ENCODE measurements around the gene HCN4.

HCN4 gene

GRCh38 chr15:73345658-73346057, 23.1 kb downstream of the HCN4 start:
- no peak for DNase-seq (ENCODE audit: low spot score)

- no peak for DNase-seq (ENCODE audit: low spot score)
Measured at GRCh38 chr15:73344056-73344455, 24.7 kb downstream of the HCN4 start.

GRCh38 chr15:73341886-73342600, 26.7 kb downstream of the HCN4 start:
- DNase-seq (ENCODE audit: low spot score): no peak

- DNase-seq (ENCODE audit: low spot score): no peak
Measured at GRCh38 chr15:73340502-73341192, 28.1 kb downstream of the HCN4 start.

- no peak for DNase-seq (ENCODE audit: low spot score)
Measured at GRCh38 chr15:73338606-73339374, 30.0 kb downstream of the HCN4 start.

GRCh38 chr15:73338058-73338457, 30.7 kb downstream of the HCN4 start:
- DNase-seq (ENCODE audit: low spot score): no peak

- no peak for DNase-seq (ENCODE audit: low spot score)
Measured at GRCh38 chr15:73337187-73337586, 31.6 kb downstream of the HCN4 start.

- no peak for DNase-seq (ENCODE audit: low spot score)
Measured at GRCh38 chr15:73336756-73337155, 32.0 kb downstream of the HCN4 start.

GRCh38 chr15:73335471-73335870, 33.3 kb downstream of the HCN4 start:
- no peak for DNase-seq (ENCODE audit: low spot score)

GRCh38 chr15:73335026-73335425, 33.7 kb downstream of the HCN4 start:
- DNase-seq (ENCODE audit: low spot score): no peak

- DNase-seq (ENCODE audit: low spot score): no peak
Measured at GRCh38 chr15:73334086-73334485, 34.7 kb downstream of the HCN4 start.

GRCh38 chr15:73333001-73333400, 35.8 kb downstream of the HCN4 start:
- DNase-seq (ENCODE audit: low spot score): no peak

GRCh38 chr15:73331991-73332925, 36.5 kb downstream of the HCN4 start:
- DNase-seq (ENCODE audit: low spot score): no peak

- DNase-seq (ENCODE audit: low spot score): no peak
Measured at GRCh38 chr15:73331501-73331900, 37.3 kb downstream of the HCN4 start.

GRCh38 chr15:73330206-73331051, 38.3 kb downstream of the HCN4 start:
- DNase-seq (ENCODE audit: low spot score): peak; percentile 9

- DNase-seq (ENCODE audit: low spot score): no peak
Measured at GRCh38 chr15:73329501-73330200, 39.1 kb downstream of the HCN4 start.

- no peak for DNase-seq (ENCODE audit: low spot score)
Measured at GRCh38 chr15:73328981-73329380, 39.8 kb downstream of the HCN4 start.

- DNase-seq (ENCODE audit: low spot score): no peak
Measured at GRCh38 chr15:73328149-73328820, 40.5 kb downstream of the HCN4 start.

GRCh38 chr15:73326157-73326556, 42.6 kb downstream of the HCN4 start:
- no peak for DNase-seq (ENCODE audit: low spot score)
